Peyer's patch (tissue), 4 donors: Measurements from ENCODE around the gene CDH23. TPM values are rescaled to one million over a fixed set of nuclear protein-coding genes. Genes with fewer than 3 reads are reported as not detected.

ENCODE experiments used
- DNase-seq, 3 donors: peaks; one replicate each; pipeline ENCODE4 v3.0.0-alpha.2; 2017 to 2019
- H3K27ac ChIP-seq, 4 donors: fragments of 200-600 bp; sonication (generic); one replicate each; pipeline ENCODE4 v1.5.1; 2016 to 2019
- H3K27me3 ChIP-seq, 2 donors: fragments of 200-600 bp; sonication (generic); one replicate each; pipeline ENCODE4 v1.5.1; 2019
- H3K36me3 ChIP-seq, 3 donors: fragments of 200-600 bp; sonication (generic); one replicate each; pipeline ENCODE4 v1.5.1; 2016 to 2019
- H3K4me1 ChIP-seq, 4 donors: fragments of 200-600 bp; sonication (generic); one replicate each; pipeline ENCODE4 v1.5.1; 2016 to 2019
- H3K4me3 ChIP-seq, 4 donors: fragments of 200-600 bp; sonication (generic); 1 replicate in 3 of 4; 2 replicates in 1 of 4; pipeline ENCODE4 v1.5.1; 2016 to 2019; ENCODE audit warnings: mild to moderate bottlenecking in 1 of 4
- H3K9me3 ChIP-seq, 4 donors: fragments of 200-600 bp; sonication (generic); one replicate each; pipeline ENCODE4 v1.5.1; 2016 to 2019; ENCODE audit warnings: mild to moderate bottlenecking in 1 of 4
- CTCF ChIP-seq, 6 experiments: fragments of 450-650 bp in 4 of 6; fragments of 200-600 bp in 2 of 6; sonication (generic) in 1 of 6; IDR thresholded peaks; one replicate each; pipeline ENCODE4 v1.5.1; 2017 to 2019; ENCODE audit warnings: antibody characterized with exemption in 6 of 6, mild to moderate bottlenecking in 3 of 6, moderate library complexity in 1 of 6
- POLR2A ChIP-seq, 2 donors: fragments of 450-650 bp; IDR thresholded peaks; one replicate each; pipeline ENCODE4 v1.5.1; 2017; ENCODE audit warnings: antibody characterized with exemption in 2 of 2, mild to moderate bottlenecking in 2 of 2, moderate library complexity in 2 of 2
- total RNA-seq, 4 donors: library from RNA; depleted of rRNA; stranded (reverse); fragments of >200 nt; gene quantifications; one replicate each; pipeline ENCODE4 v1.1.0, GENCODE V29; 2016

The CDH23 gene
- total RNA-seq, 4 donors from 2014 or later = 3.2 to 9.9 (median 5.4) TPM

- no peaks in the 10 kb centered on the region for H3K36me3 ChIP-seq
- no peaks in the 10 kb centered on the region for H3K9me3 ChIP-seq
- no peaks in the 10 kb centered on the region for H3K4me1 ChIP-seq
- H3K27me3 ChIP-seq = no peaks in the 10 kb centered on the region
- no peak overlapping the region for H3K4me3 ChIP-seq
- TF ChIP-seq CTCF (IDR thresholded peaks at IDR 0.05) (no peak), POLR2A (IDR thresholded peaks at IDR 0.05) (no peak)
- H3K27ac ChIP-seq = no peak overlapping the region
- DNase-seq = no peak
Measured at GRCh38 chr10:71444284-71445054, 47.7 kb downstream of the CDH23 start.

- TF ChIP-seq CTCF (IDR thresholded peaks at IDR 0.05) (no peak), POLR2A (IDR thresholded peaks at IDR 0.05) (no peak)
- no peaks in the 10 kb centered on the region for H3K36me3 ChIP-seq
- no peaks in the 10 kb centered on the region for H3K9me3 ChIP-seq
- no peak overlapping the region for H3K27ac ChIP-seq
- H3K27me3 ChIP-seq = no peaks in the 10 kb centered on the region
- no peak for DNase-seq
- no peaks in the 10 kb centered on the region for H3K4me1 ChIP-seq
- H3K4me3 ChIP-seq = no peak overlapping the region
Measured at GRCh38 chr10:71447676-71448075, 51.0 kb downstream of the CDH23 start.

- no peak overlapping the region for H3K4me3 ChIP-seq
- DNase-seq = no peak
- no peaks in the 10 kb centered on the region for H3K27me3 ChIP-seq
- no peaks in the 10 kb centered on the region for H3K36me3 ChIP-seq
- H3K27ac ChIP-seq = no peak overlapping the region
- TF ChIP-seq CTCF (IDR thresholded peaks at IDR 0.05) (no peak), POLR2A (IDR thresholded peaks at IDR 0.05) (no peak)
- no peaks in the 10 kb centered on the region for H3K9me3 ChIP-seq
- H3K4me1 ChIP-seq = no peaks in the 10 kb centered on the region
Measured at GRCh38 chr10:71448146-71448545, 51.4 kb downstream of the CDH23 start.

GRCh38 chr10:71449026-71449425 lies 52.3 kb downstream of the CDH23 start:
- DNase-seq = no peak
- Histone ChIP-seq H3K36me3 (no peaks in the 10 kb centered on the region), H3K27me3 (no peaks in the 10 kb centered on the region), H3K9me3 (no peaks in the 10 kb centered on the region), H3K27ac (no peak overlapping the region), H3K4me1 (no peaks in the 10 kb centered on the region), H3K4me3 (no peak overlapping the region)
- no peak for TF ChIP-seq CTCF (IDR thresholded peaks at IDR 0.05)
- no peak for TF ChIP-seq POLR2A (IDR thresholded peaks at IDR 0.05)

GRCh38 chr10:71451754-71452153 lies 55.0 kb downstream of the CDH23 start:
- Histone ChIP-seq H3K4me3 (no peak overlapping the region), H3K9me3 (no peaks in the 10 kb centered on the region), H3K27me3 (no peaks in the 10 kb centered on the region), H3K4me1 (no peaks in the 10 kb centered on the region), H3K36me3 (no peaks in the 10 kb centered on the region), H3K27ac (no peak overlapping the region)
- DNase-seq = no peak
- TF ChIP-seq CTCF (IDR thresholded peaks at IDR 0.05) = no peak
- no peak for TF ChIP-seq POLR2A (IDR thresholded peaks at IDR 0.05)
